Loucy (cell line): ENCODE results near the gene B3GAT1.

ENCODE experiments used
- EZH2phosphoT487 ChIP-seq: fragments of 200-600 bp; IDR thresholded peaks from 2 replicates; pipeline ENCODE4 v1.6.1; 2018; ENCODE audit warnings: antibody characterized with exemption, mild to moderate bottlenecking, moderate library complexity, borderline replicate concordance
- TF ChIP-seq, protein P1 (sequence below): fragments of 200-600 bp; sonication (generic); conservative IDR thresholded peaks from 2 replicates; pipeline ENCODE4 v1.5.1; 2014; ENCODE audit warnings: mild to moderate bottlenecking, antibody characterized with exemption, low read length

GRCh38 chr11:134455516-134455915, 43.5 kb upstream of the B3GAT1 start:
- TF ChIP-seq EZH2phosphoT487: no peak
- TF ChIP-seq, protein P1, sequence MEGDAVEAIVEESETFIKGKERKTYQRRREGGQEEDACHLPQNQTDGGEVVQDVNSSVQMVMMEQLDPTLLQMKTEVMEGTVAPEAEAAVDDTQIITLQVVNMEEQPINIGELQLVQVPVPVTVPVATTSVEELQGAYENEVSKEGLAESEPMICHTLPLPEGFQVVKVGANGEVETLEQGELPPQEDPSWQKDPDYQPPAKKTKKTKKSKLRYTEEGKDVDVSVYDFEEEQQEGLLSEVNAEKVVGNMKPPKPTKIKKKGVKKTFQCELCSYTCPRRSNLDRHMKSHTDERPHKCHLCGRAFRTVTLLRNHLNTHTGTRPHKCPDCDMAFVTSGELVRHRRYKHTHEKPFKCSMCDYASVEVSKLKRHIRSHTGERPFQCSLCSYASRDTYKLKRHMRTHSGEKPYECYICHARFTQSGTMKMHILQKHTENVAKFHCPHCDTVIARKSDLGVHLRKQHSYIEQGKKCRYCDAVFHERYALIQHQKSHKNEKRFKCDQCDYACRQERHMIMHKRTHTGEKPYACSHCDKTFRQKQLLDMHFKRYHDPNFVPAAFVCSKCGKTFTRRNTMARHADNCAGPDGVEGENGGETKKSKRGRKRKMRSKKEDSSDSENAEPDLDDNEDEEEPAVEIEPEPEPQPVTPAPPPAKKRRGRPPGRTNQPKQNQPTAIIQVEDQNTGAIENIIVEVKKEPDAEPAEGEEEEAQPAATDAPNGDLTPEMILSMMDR: no peak
